ENCODE measurements around the gene CHRNA7.

GRCh38 chr15:32003558-32003957, 26.8 kb upstream of the CHRNA7 start:
- TF ChIP-seq, protein P1, sequence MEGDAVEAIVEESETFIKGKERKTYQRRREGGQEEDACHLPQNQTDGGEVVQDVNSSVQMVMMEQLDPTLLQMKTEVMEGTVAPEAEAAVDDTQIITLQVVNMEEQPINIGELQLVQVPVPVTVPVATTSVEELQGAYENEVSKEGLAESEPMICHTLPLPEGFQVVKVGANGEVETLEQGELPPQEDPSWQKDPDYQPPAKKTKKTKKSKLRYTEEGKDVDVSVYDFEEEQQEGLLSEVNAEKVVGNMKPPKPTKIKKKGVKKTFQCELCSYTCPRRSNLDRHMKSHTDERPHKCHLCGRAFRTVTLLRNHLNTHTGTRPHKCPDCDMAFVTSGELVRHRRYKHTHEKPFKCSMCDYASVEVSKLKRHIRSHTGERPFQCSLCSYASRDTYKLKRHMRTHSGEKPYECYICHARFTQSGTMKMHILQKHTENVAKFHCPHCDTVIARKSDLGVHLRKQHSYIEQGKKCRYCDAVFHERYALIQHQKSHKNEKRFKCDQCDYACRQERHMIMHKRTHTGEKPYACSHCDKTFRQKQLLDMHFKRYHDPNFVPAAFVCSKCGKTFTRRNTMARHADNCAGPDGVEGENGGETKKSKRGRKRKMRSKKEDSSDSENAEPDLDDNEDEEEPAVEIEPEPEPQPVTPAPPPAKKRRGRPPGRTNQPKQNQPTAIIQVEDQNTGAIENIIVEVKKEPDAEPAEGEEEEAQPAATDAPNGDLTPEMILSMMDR (IDR thresholded peaks at IDR 0.05; ENCODE audit: insufficient read depth, low read length) = no peak
- TF ChIP-seq REST (IDR thresholded peaks at IDR 0.05; ENCODE audit: insufficient replicate concordance, low read depth) = no peak
- TF ChIP-seq POLR2AphosphoS5 (IDR thresholded peaks at IDR 0.05; ENCODE audit: low read depth) = no peak

Measured in HL-60 (cell line).